D721Med (cell line): ENCODE measurements around the gene SMIM31.

ENCODE experiments used
- DNase-seq: peaks from one replicate; pipeline ENCODE4 v3.0.0; 2011; ENCODE audit warnings: low spot score; ENCODE audit not compliant: insufficient read length
- FAIRE-seq: peaks from 2 replicates; lab custom pipeline; 2011; peaks lifted over from hg19 to GRCh38; lab: Jason Lieb, UNC
- CTCF ChIP-seq: IDR thresholded peaks from 2 replicates; pipeline ENCODE4 v1.5.1; 2012; ENCODE audit warnings: mild to moderate bottlenecking, control low read depth; ENCODE audit not compliant: insufficient read depth; ENCODE audit errors: missing control alignments

Gene SMIM31

GRCh38 chr4:164802301-164802901 is 48.5 kb downstream of the SMIM31 start:
- FAIRE-seq (no peak), DNase-seq (no peak)
- TF ChIP-seq CTCF = no peak

- DNase-seq (no peak), FAIRE-seq (no peak)
- TF ChIP-seq CTCF = no peak
These were observed 49.8 kb downstream of the SMIM31 start for GRCh38 chr4:164803702-164804101.

- FAIRE-seq = no peak
- DNase-seq = no peak
- no peak for TF ChIP-seq CTCF
These were observed 53.7 kb downstream of the SMIM31 start for GRCh38 chr4:164807611-164808010.

GRCh38 chr4:164813554-164813953 is 59.6 kb downstream of the SMIM31 start:
- no peak for TF ChIP-seq CTCF
- FAIRE-seq = no peak
- no peak for DNase-seq

- TF ChIP-seq CTCF = no peak
- FAIRE-seq = no peak
These were observed 61.8 kb downstream of the SMIM31 start for GRCh38 chr4:164815711-164816110.

GRCh38 chr4:164819366-164819765 is 65.4 kb downstream of the SMIM31 start:
- no peak for FAIRE-seq

More at GRCh38 chr4:164815711-164816110, 61.8 kb downstream of the SMIM31 start:
- DNase-seq = no peak

More at GRCh38 chr4:164819366-164819765, 65.4 kb downstream of the SMIM31 start:
- no peak for DNase-seq
- no peak for TF ChIP-seq CTCF
